ENCODE measurements around the gene MRPL19.
A peak's percentile ranks its signal among the peaks of the same experiment; 100 is the strongest.

Gene MRPL19

GRCh38 chr2:75646583-75647425, at the start of gene MRPL19:
Gene MRPL19, plus strand, starts transcription at chr2:75646783. Its CDS starts 25 bp downstream, at chr2:75646808.
- ChIA-PET CTCF (interaction anchor here (0.7 to 3.8 kb wide), 11 partner anchors 8 to 182 kb away, joined by 3 to 29 read pairs (median 4); no protein-coding TSS in a partner anchor), POLR2A (no interaction called here)
- H3K4me3 ChIP-seq (ENCODE audit: low read depth, low read length), result peak within 1 kb of the TSS; percentile 95
- TF ChIP-seq, protein P1, sequence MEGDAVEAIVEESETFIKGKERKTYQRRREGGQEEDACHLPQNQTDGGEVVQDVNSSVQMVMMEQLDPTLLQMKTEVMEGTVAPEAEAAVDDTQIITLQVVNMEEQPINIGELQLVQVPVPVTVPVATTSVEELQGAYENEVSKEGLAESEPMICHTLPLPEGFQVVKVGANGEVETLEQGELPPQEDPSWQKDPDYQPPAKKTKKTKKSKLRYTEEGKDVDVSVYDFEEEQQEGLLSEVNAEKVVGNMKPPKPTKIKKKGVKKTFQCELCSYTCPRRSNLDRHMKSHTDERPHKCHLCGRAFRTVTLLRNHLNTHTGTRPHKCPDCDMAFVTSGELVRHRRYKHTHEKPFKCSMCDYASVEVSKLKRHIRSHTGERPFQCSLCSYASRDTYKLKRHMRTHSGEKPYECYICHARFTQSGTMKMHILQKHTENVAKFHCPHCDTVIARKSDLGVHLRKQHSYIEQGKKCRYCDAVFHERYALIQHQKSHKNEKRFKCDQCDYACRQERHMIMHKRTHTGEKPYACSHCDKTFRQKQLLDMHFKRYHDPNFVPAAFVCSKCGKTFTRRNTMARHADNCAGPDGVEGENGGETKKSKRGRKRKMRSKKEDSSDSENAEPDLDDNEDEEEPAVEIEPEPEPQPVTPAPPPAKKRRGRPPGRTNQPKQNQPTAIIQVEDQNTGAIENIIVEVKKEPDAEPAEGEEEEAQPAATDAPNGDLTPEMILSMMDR (IDR thresholded peaks at IDR 0.05; ENCODE audit: insufficient read depth, low read length, missing control alignments), result no peak
- peak; percentile 60 for DNase-seq (ENCODE audit: low read depth, low spot score)

DNA sequence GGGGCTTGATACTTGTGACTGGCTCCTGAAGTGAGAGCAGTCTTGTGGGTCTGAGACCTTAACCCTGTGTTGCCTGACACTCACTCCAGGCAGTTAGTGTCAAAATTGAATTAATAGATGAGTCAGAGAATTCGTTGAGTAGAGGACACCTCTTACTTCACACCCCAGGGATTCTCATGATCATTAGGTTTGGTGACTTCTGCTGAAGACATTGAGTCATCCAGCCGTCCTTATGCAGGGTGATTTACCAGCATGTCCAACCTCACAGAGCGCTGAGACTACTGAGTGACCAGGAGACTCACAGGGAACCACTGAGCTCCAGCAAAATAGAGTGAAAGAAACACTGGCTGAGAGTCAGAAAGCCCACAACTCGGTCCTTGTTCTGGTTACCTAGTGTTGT, 49.8 kb upstream of the MRPL19 start:
- H3K4me3 ChIP-seq (ENCODE audit: low read depth, low read length), result no peak overlapping the region
- ChIA-PET POLR2A (interaction anchor here (1.1 to 3.4 kb wide), 4 partner anchors 9 to 93 kb away, joined by 4 to 61 read pairs (median 12); partner anchors contain the start of gene EVA1A), CTCF (interaction anchor here (0.7 to 3.3 kb wide), 6 partner anchors 8 to 132 kb away, joined by 3 to 31 read pairs (median 10); no protein-coding TSS in a partner anchor)
- DNase-seq (ENCODE audit: low read depth, low spot score), result no peak
- TF ChIP-seq, protein P1 (IDR thresholded peaks at IDR 0.05; ENCODE audit: insufficient read depth, low read length, missing control alignments), result no peak

GRCh38 chr2:75597949-75598348, 48.6 kb upstream of the MRPL19 start:
- no peak overlapping the region for H3K4me3 ChIP-seq (ENCODE audit: low read depth, low read length)
- TF ChIP-seq, protein P1 (IDR thresholded peaks at IDR 0.05; ENCODE audit: insufficient read depth, low read length, missing control alignments), result no peak
- CTCF ChIA-PET, result interaction anchor here (1.1 to 3.3 kb wide), 4 partner anchors 8 to 133 kb away, joined by 5 to 31 read pairs (median 17); no protein-coding TSS in a partner anchor
- POLR2A ChIA-PET, result no interaction called here
- DNase-seq (ENCODE audit: low read depth, low spot score), result no peak

DNA sequence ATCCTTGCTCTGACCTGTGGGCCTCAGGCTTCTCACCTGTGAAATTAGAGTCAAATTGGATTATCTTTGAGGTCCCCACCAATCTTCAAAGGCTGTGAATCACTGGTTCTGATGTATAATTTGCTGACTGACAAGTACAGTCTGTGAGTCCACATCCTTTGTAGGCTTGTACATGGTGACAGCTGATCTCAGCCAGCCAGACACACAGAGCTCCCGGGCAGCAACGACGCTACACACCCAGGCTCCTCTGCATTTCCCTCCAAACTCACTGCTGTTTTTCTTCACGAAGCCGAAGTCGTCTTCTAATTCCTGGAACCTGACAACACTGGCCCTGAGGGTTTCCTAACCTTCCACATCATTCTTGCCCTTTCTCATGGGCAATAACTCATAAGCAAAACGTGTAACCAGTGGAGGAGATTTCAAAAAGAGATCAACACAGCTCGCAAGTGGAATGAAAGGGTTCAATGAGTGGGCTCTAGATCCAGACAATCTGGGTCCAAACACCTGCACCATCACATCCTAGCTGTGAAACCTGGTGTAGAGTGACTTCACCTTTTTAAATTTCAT, 47.9 kb upstream of the MRPL19 start:
- TF ChIP-seq, protein P1 (IDR thresholded peaks at IDR 0.05; ENCODE audit: insufficient read depth, low read length, missing control alignments), result no peak
- no peak for DNase-seq (ENCODE audit: low read depth, low spot score)
- H3K4me3 ChIP-seq (ENCODE audit: low read depth, low read length), result no peak overlapping the region
- ChIA-PET CTCF (interaction anchor here (1.1 to 1.7 kb wide), 2 partner anchors 10 to 133 kb away, joined by 5 to 6 read pairs; no protein-coding TSS in a partner anchor), POLR2A (no interaction called here)

GRCh38 chr2:75600461-75601011, 46.0 kb upstream of the MRPL19 start:
- POLR2A ChIA-PET, result no interaction called here
- TF ChIP-seq, protein P1 (IDR thresholded peaks at IDR 0.05; ENCODE audit: insufficient read depth, low read length, missing control alignments), result no peak

More at GRCh38 chr2:75600461-75601011, 46.0 kb upstream of the MRPL19 start:
- no peak for DNase-seq (ENCODE audit: low read depth, low spot score)
- CTCF ChIA-PET, result interaction anchor here (1.2 to 2.7 kb wide), 3 partner anchors 9 to 136 kb away, joined by 4 to 12 read pairs (median 6); no protein-coding TSS in a partner anchor
- no peak overlapping the region for H3K4me3 ChIP-seq (ENCODE audit: low read depth, low read length)

All from AG04449 (cell line).